Measurements from ENCODE around the gene HP1BP3.
"Not testable (repeated sequence)": the region's sequence is repeated elsewhere in the genome, so short reads cannot be mapped to it uniquely, and the experiment has no call there.

The HP1BP3 gene

GRCh38 chr1:20726118-20726911, 60.8 kb downstream of the HP1BP3 start:
- no peak for DNase-seq

GRCh38 chr1:20725189-20726117, 61.7 kb downstream of the HP1BP3 start:
- no peak for DNase-seq

GRCh38 chr1:20724364-20725188, 62.5 kb downstream of the HP1BP3 start:
- DNase-seq: no peak

- no peak for DNase-seq
These were observed 63.4 kb downstream of the HP1BP3 start for GRCh38 chr1:20723537-20724363.

- no peak for DNase-seq
These were observed 64.0 kb downstream of the HP1BP3 start for GRCh38 chr1:20723159-20723536.

- no peak for DNase-seq
These were observed 65.7 kb downstream of the HP1BP3 start for GRCh38 chr1:20721117-20722061.

- no peak for DNase-seq
These were observed 66.4 kb downstream of the HP1BP3 start for GRCh38 chr1:20720631-20721091.

GRCh38 chr1:20719871-20720620, 67.1 kb downstream of the HP1BP3 start:
- no peak for DNase-seq

GRCh38 chr1:20719261-20719660, 67.8 kb downstream of the HP1BP3 start:
- no peak for DNase-seq

- not testable (repeated sequence) for DNase-seq
These were observed 68.7 kb downstream of the HP1BP3 start for GRCh38 chr1:20718343-20718882.

GRCh38 chr1:20717452-20718342, 69.4 kb downstream of the HP1BP3 start, which contains the start of gene KIF17:
KIF17 (minus strand) TSS chr1:20718007; CDS start chr1:20717706, 301 bp downstream.
- peak; percentile 66 for DNase-seq

- DNase-seq: no peak
These were observed 70.9 kb downstream of the HP1BP3 start for GRCh38 chr1:20716232-20716631.

- DNase-seq: no peak
These were observed 71.7 kb downstream of the HP1BP3 start for GRCh38 chr1:20715406-20715805.

- no peak for DNase-seq
These were observed 73.7 kb downstream of the HP1BP3 start for GRCh38 chr1:20713440-20713839.

GRCh38 chr1:20712215-20712577, 74.9 kb downstream of the HP1BP3 start:
- no peak for DNase-seq

- DNase-seq: no peak
These were observed 75.6 kb downstream of the HP1BP3 start for GRCh38 chr1:20711285-20712214.

Measured in stimulated activated CD4-positive, alpha-beta T cell treated with anti-CD3 and anti-CD28 coated beads, Interleukin-4, amount 100 ng/mL, for 1 hour (primary cell).